Activated CD8-positive, alpha-beta memory T cell treated with anti-CD3 and anti-CD28 coated beads, Interleukin-2, amount 50 U/mL, for 4 hours (primary cell): ENCODE measurements around the gene CANT1.
"Not testable (repeated sequence)": the region's sequence is repeated elsewhere in the genome, so short reads cannot be mapped to it uniquely, and the experiment has no call there.

Experiments
- DNase-seq: peaks from one replicate; pipeline ENCODE4 v3.0.0-alpha.2; 2020

CANT1 gene

GRCh38 chr17:79043191-79043930 lies 33.8 kb upstream of the CANT1 start:
- no peak for DNase-seq

- DNase-seq = peak; percentile 74
Measured at GRCh38 chr17:79042421-79043190, 33.0 kb upstream of the CANT1 start.

GRCh38 chr17:79041723-79042420 lies 32.3 kb upstream of the CANT1 start:
- no peak for DNase-seq

- no peak for DNase-seq
Measured at GRCh38 chr17:79041041-79041570, 31.5 kb upstream of the CANT1 start.

- no peak for DNase-seq
Measured at GRCh38 chr17:79039886-79040285, 30.3 kb upstream of the CANT1 start.

- no peak for DNase-seq
Measured at GRCh38 chr17:79039171-79039570, 29.6 kb upstream of the CANT1 start.

- DNase-seq = no peak
Measured at GRCh38 chr17:79038545-79039135, 29.1 kb upstream of the CANT1 start.

- DNase-seq = no peak
Measured at GRCh38 chr17:79036596-79036995, 27.0 kb upstream of the CANT1 start.

- no peak for DNase-seq
Measured at GRCh38 chr17:79036181-79036580, 26.6 kb upstream of the CANT1 start.

- no peak for DNase-seq
Measured at GRCh38 chr17:79035686-79036085, 26.1 kb upstream of the CANT1 start.

- DNase-seq = no peak
Measured at GRCh38 chr17:79034931-79035485, 25.4 kb upstream of the CANT1 start.

- DNase-seq = no peak
Measured at GRCh38 chr17:79033741-79034501, 24.4 kb upstream of the CANT1 start.

GRCh38 chr17:79033046-79033616 lies 23.6 kb upstream of the CANT1 start:
- DNase-seq = no peak

- DNase-seq = no peak
Measured at GRCh38 chr17:79031996-79032875, 22.7 kb upstream of the CANT1 start.

- not testable (repeated sequence) for DNase-seq
Measured at GRCh38 chr17:79030636-79031035, 21.1 kb upstream of the CANT1 start.

- DNase-seq = no peak
Measured at GRCh38 chr17:79029327-79030009, 19.9 kb upstream of the CANT1 start.

- DNase-seq = no peak
Measured at GRCh38 chr17:79028496-79029326, 19.1 kb upstream of the CANT1 start.

- DNase-seq = no peak
Measured at GRCh38 chr17:79027925-79028491, 18.4 kb upstream of the CANT1 start.
